BLaER1 treated with 17β-estradiol and CSF1 and Interleukin-3, amounts not matched to agents 10 nM and 100 nM (cell line): ENCODE measurements around the gene KIRREL2.

ENCODE experiments used
- H3K27ac ChIP-seq, 11 experiments: shearing (Covaris generic); formaldehyde crosslinking; 2 replicates each; pipeline ENCODE4 v1.8.1; 2022
- H3K27me3 ChIP-seq, 11 experiments: shearing (Covaris generic); formaldehyde crosslinking; 2 replicates each; pipeline ENCODE4 v1.8.1; 2022
- H3K36me3 ChIP-seq, 11 experiments: shearing (Covaris generic); formaldehyde crosslinking; 2 replicates each; pipeline ENCODE4 v1.8.1; 2022
- H3K4me1 ChIP-seq, 10 experiments: shearing (Covaris generic); formaldehyde crosslinking; 2 replicates each; pipeline ENCODE4 v1.8.1; 2022
- H3K4me2 ChIP-seq, 11 experiments: shearing (Covaris generic); formaldehyde crosslinking; 2 replicates each; pipeline ENCODE4 v1.8.1; 2022
- H3K4me3 ChIP-seq, 10 experiments: shearing (Covaris generic); formaldehyde crosslinking; 2 replicates each; pipeline ENCODE4 v1.8.1; 2022
- H3K9ac ChIP-seq, 11 experiments: shearing (Covaris generic); formaldehyde crosslinking; 2 replicates each; pipeline ENCODE4 v1.8.1; 2022
- H3K9me3 ChIP-seq, 11 experiments: shearing (Covaris generic); formaldehyde crosslinking; replicated peaks in 1 of 11; 2 replicates each; pipeline ENCODE4 v1.8.1; 2022
- H4K20me1 ChIP-seq, 11 experiments: shearing (Covaris generic); formaldehyde crosslinking; 2 replicates each; pipeline ENCODE4 v1.8.1; 2022
- Cebpa-rat ChIP-seq, 11 experiments: shearing (Covaris generic); IDR thresholded peaks; 2 replicates each; pipeline ENCODE4 v1.8.1; 2022

KIRREL2 gene

GRCh38 chr19:35848919-35849505, 7.7 kb upstream of the KIRREL2 start:
- no peaks in the 10 kb centered on the region for H3K36me3 ChIP-seq
- H3K9ac ChIP-seq: no peak overlapping the region
- no peak overlapping the region for H3K27ac ChIP-seq
- H3K9me3 ChIP-seq: peaks cover 0 to 16% (median 4%) of the 10 kb centered on the region in 11 experiments; a peak in 12 of 22 replicates
- H4K20me1 ChIP-seq: peaks cover 0 to 21% (median 0%) of the 10 kb centered on the region in 11 experiments; a peak in 6 of 22 replicates
- TF ChIP-seq Cebpa-rat (IDR thresholded peaks at IDR 0.05): no peak
- peaks cover 49 to 98% (median 77%) of the 10 kb centered on the region in 11 experiments for H3K27me3 ChIP-seq
- H3K4me2 ChIP-seq: no peak overlapping the region
- no peaks in the 10 kb centered on the region for H3K4me1 ChIP-seq
- H3K4me3 ChIP-seq: no peak overlapping the region

DNA sequence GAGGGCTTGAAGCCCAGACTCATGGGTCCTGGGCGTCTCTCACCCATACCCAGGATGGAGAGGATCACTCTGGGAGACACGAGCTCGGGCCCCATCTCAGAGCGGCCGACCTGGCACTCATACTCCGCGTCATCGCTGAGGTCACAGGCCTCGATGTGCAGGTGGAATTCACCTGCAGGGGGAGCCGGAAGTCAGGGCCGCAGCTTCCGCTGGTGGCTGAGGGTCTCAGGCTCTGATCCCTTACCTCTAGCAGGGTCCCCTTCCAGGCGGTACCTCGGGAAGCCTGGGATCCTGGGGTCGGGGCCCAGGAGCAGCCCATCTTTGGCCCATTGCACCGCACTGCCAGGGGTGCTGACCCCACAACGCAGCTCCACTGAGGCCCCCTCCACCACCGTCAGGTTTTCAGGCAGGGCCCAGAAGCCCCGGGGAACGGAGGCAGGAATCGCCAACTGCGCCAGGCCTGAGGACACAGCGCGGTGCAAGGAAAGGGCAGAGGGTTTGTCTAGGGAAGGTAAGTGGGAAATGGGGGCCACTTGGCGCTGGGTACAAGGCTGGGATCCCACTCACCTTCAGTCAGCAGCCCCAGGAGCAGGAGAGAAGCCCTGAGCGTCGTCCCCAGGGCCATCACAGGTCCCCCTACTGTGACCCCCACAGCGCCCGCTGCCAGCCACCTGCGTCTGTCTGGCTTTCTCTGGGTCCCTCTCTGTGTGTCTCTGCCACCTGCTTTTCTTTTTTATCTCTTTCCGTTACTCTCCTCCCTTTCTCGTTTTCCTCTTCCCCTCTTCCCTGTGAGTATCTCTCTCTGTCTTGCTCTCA, 5.3 kb upstream of the KIRREL2 start:
- TF ChIP-seq Cebpa-rat (IDR thresholded peaks at IDR 0.05): no peak
- Histone ChIP-seq H3K4me3 (no peak overlapping the region), H3K27me3 (peaks cover 49 to 98% (median 77%) of the 10 kb centered on the region in 11 experiments), H3K36me3 (no peaks in the 10 kb centered on the region), H3K4me1 (peaks cover 4 to 9% (median 8%) of the 10 kb centered on the region in 10 experiments; a peak in 19 of 20 replicates), H3K4me2 (no peak overlapping the region), H3K9me3 (no peaks in the 10 kb centered on the region), H3K27ac (no peak overlapping the region), H4K20me1 (peaks cover 0 to 17% (median 0%) of the 10 kb centered on the region in 11 experiments; a peak in 7 of 22 replicates), H3K9ac (no peak overlapping the region)

DNA sequence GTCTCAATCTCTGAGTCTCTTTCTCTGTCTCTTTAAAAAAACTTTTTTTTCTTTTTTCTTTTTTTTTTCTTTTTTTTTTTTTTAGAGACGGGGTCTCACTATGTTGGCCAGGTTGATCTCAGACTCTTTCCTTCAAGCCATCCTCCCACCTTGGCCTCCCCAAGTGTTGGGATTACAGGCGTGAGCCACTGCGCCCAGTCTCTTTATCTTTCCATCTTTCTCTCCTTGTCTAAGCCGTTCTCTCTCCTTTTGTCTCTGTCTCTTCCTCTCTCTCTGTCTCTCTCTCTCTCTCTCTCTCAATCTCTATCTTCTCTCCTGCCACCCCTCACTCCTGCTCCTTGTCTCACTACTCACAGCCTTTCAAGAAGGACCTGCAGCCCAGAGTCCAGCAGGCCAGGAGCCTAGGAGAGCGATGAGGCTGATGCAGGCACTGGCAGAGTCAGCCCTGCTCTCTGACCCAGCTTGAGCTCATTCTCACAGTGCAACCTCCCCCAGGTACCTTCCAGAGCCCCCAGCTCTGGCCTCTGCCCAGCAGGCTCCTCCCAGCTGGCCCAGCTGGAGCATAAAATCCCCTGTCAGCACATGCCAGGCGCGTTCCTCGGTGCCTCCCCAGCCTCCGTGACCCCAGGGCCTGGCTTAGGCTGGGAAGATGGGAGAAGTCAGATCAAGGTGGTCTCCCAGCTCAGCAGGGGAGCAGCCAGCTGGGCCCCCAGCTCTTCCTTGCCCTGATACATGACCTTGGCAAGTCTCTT, 4.5 kb upstream of the KIRREL2 start, which contains the start of gene NPHS1:
Gene NPHS1, minus strand, starts transcription at position 476 of the 752 bp plus-strand sequence. CDS start 667 bp downstream, outside the sequence.
- Histone ChIP-seq H3K4me1 (peaks cover 7 to 17% (median 14%) of the 10 kb centered on the region in 10 experiments), H3K4me2 (no peak within 1 kb of the TSS), H3K9ac (no peak within 1 kb of the TSS), H4K20me1 (peaks cover 0 to 17% (median 0%) of the 10 kb centered on the region in 11 experiments; a peak in 8 of 22 replicates), H3K36me3 (no peaks in the 10 kb centered on the region), H3K27me3 (peaks cover 51 to 98% (median 77%) of the 10 kb centered on the region in 11 experiments), H3K27ac (no peak within 1 kb of the TSS), H3K4me3 (no peak within 1 kb of the TSS), H3K9me3 (no peaks in the 10 kb centered on the region)
- no peak for TF ChIP-seq Cebpa-rat (IDR thresholded peaks at IDR 0.05)

DNA sequence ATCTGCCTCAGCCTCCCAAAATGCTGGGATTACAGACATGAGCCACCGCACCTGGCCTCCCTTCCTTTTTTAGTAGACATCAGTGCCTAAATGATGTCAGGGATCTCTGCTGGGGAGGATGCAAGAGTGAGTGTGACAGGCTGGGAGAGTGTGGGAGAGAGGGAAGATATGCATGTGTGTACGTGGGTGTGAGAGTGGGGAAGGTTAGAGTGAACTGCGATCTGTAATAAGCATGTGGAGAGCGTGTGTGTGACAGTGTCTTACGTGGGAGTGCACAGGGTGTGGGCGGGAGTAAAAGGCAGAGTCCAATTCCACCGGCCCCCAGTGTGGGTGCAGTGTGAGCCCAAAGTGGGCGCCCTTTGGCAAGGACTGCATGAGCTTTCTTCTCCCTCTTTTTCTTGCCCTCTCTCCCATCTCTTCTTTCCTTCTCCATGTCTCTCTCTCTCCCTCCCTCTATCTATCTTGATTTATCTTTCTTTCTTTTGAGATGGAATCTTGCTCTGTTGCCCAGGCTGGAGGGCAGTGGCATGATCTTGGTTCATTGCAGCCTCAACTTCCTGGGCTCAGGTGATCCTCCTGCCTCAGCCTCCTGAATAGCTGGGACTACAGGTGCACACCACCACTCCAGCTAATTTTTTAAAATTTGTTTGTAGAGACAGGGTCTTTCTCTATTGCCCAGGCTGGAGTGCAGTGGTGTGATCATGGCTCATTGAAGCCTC, 3.5 kb upstream of the KIRREL2 start:
- H3K4me2 ChIP-seq: no peak overlapping the region
- H4K20me1 ChIP-seq: peaks cover 0 to 17% (median 0%) of the 10 kb centered on the region in 11 experiments; a peak in 8 of 22 replicates
- no peaks in the 10 kb centered on the region for H3K9me3 ChIP-seq
- no peak for TF ChIP-seq Cebpa-rat (IDR thresholded peaks at IDR 0.05)
- H3K27ac ChIP-seq: no peak overlapping the region
- H3K4me3 ChIP-seq: no peak overlapping the region
- H3K27me3 ChIP-seq: peaks cover 51 to 98% (median 77%) of the 10 kb centered on the region in 11 experiments
- no peaks in the 10 kb centered on the region for H3K36me3 ChIP-seq
- no peak overlapping the region for H3K9ac ChIP-seq
- peaks cover 10 to 20% (median 16%) of the 10 kb centered on the region in 10 experiments for H3K4me1 ChIP-seq

- Histone ChIP-seq H3K36me3 (no peaks in the 10 kb centered on the region), H3K4me3 (no peak overlapping the region), H3K4me2 (no peak overlapping the region), H3K9ac (no peak overlapping the region), H3K4me1 (peaks cover 10 to 20% (median 16%) of the 10 kb centered on the region in 10 experiments), H4K20me1 (peaks cover 0 to 29% (median 0%) of the 10 kb centered on the region in 11 experiments; a peak in 6 of 22 replicates), H3K27ac (no peak overlapping the region), H3K9me3 (peaks cover 0 to 12% (median 0%) of the 10 kb centered on the region in 11 experiments; a peak in 2 of 22 replicates), H3K27me3 (peaks cover 91 to 100% (median 100%) of the 10 kb centered on the region in 11 experiments)
- TF ChIP-seq Cebpa-rat (IDR thresholded peaks at IDR 0.05): no peak
These were observed 1.6 kb downstream of the KIRREL2 start for GRCh38 chr19:35858311-35858710.

DNA sequence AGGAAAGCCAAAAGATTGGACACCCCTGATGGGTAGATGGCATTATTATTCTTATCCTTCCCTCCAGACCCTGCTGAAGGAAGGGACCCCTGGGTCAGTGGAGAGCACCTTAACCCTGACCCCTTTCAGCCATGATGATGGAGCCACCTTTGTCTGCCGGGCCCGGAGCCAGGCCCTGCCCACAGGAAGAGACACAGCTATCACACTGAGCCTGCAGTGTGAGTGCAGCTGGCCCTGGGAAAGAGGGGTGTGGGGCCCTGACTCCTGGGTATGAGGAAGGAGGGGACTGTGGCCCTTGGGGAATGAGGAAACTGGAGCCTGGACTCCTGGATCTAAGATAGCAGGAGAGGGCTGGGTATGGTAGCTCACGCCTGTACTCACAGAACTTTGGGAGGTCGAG, 2.7 kb downstream of the KIRREL2 start:
- no peak overlapping the region for H3K9ac ChIP-seq
- H3K36me3 ChIP-seq: no peaks in the 10 kb centered on the region
- H4K20me1 ChIP-seq: peaks cover 0 to 29% (median 0%) of the 10 kb centered on the region in 11 experiments; a peak in 6 of 22 replicates
- H3K4me3 ChIP-seq: no peak overlapping the region
- H3K27ac ChIP-seq: no peak overlapping the region
- peaks cover 86 to 99% (median 94%) of the 10 kb centered on the region in 11 experiments for H3K27me3 ChIP-seq
- no peak for TF ChIP-seq Cebpa-rat (IDR thresholded peaks at IDR 0.05)
- peaks cover 10 to 20% (median 16%) of the 10 kb centered on the region in 10 experiments for H3K4me1 ChIP-seq
- peaks cover 0 to 12% (median 0%) of the 10 kb centered on the region in 11 experiments; a peak in 2 of 22 replicates for H3K9me3 ChIP-seq
- H3K4me2 ChIP-seq: no peak overlapping the region

- no peak for TF ChIP-seq Cebpa-rat (IDR thresholded peaks at IDR 0.05)
- H3K27me3 ChIP-seq: peaks cover 77 to 99% (median 91%) of the 10 kb centered on the region in 11 experiments
- peaks cover 0 to 12% (median 0%) of the 10 kb centered on the region in 11 experiments; a peak in 2 of 22 replicates for H3K9me3 ChIP-seq
- H3K36me3 ChIP-seq: no peaks in the 10 kb centered on the region
- H3K9ac ChIP-seq: no peak overlapping the region
- H3K4me2 ChIP-seq: no peak overlapping the region
- peaks cover 10 to 20% (median 16%) of the 10 kb centered on the region in 10 experiments for H3K4me1 ChIP-seq
- H4K20me1 ChIP-seq: peaks cover 0 to 29% (median 0%) of the 10 kb centered on the region in 11 experiments; a peak in 6 of 22 replicates
- H3K27ac ChIP-seq: no peak overlapping the region
- H3K4me3 ChIP-seq: no peak overlapping the region
These were observed 3.7 kb downstream of the KIRREL2 start for GRCh38 chr19:35860436-35860817.
